Tongue (tissue), 2 donors: Measurements from ENCODE around the gene MYO3B. TPM values are rescaled to one million over a fixed set of nuclear protein-coding genes. Genes with fewer than 3 reads are reported as not detected.
A peak's percentile ranks its signal among the peaks of the same experiment; 100 is the strongest.
"Not testable (repeated sequence)": the region's sequence is repeated elsewhere in the genome, so short reads cannot be mapped to it uniquely, and the experiment has no call there.

Source experiments
- DNase-seq: peaks from one replicate; pipeline ENCODE4 v3.0.0-alpha.2; 2015
- total RNA-seq: library from RNA; depleted of rRNA; stranded (reverse); fragments of >200 nt; gene quantifications from one replicate; pipeline ENCODE4 v1.2.3, GENCODE V29; 2014

Gene MYO3B
- total RNA-seq, 1 donor from 2014 or later: 1.8 TPM

DNA sequence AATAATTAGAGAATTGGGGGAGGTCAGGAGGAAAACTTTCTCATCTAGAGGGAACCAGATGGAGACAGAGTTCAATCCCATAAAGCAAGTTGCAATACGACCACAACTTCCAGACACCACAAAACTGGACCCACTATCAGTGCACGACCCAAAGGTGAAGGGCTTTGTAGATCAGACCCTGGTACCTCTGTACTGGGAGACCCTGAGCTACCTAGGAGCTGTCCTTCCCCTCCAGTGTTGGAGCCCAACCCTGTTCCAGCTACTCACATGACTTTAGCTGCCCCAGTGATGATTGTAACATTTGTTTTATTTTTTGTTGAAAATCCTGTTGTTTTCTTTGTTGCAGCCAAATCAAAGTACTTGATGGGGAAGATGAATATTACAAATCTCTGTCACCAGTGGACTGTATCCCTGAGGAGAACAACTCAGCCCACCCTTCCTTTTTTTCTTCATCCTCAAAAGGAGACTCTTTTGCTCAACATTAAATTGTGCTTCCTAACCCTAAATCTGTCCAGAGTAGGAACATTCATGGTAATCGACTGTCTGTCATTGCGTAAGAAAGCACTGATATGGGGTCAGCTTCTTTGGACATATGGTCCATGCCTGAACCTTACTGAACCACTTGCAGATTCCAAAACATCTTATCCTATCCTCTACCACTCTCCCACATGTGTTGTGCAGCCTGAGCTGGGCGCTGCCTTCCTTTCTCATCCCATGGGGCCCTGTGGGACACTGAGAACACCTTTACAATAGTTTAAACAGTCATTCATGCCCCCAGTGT lies 474.9 kb downstream of the MYO3B start:
- DNase-seq: no peak

DNA sequence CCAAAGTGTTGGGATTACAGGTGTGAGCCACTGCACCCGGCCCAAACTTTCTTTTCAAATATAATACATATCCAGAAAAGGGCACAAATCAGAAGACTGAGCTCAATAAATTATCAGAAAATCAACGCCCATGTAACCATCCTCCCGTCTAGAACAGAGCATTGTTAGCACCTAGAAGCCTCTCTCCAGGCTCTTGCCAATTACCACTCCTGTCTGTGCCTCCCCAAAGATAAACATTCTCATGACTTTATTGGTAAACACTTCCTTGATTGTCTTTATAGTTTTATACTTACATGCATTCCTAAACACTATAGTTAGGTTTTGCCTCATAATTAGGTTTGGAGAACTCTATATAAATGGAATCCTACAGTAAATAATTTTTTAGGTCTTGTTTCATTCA lies 478.7 kb downstream of the MYO3B start:
- DNase-seq: no peak

DNA sequence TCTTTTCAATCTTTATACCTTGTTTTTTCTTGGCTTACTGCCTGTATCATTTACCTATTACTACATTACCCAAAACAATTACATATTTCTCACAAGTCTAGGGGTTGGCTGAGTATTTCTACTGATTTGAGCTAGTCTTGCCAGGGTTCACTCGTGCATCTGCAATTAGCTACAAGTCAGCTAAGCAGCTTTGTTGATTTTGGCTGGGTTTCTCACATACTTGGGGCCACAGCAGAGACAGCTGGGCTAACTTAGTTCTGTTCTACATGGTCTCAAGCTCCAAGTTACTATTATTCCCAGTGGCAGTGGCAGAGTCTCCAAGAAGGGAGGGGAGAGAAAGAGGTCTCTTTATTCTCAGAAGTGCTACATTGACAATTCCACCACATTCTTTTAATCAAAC lies 482.5 kb downstream of the MYO3B start:
- DNase-seq: peak; percentile 83

DNA sequence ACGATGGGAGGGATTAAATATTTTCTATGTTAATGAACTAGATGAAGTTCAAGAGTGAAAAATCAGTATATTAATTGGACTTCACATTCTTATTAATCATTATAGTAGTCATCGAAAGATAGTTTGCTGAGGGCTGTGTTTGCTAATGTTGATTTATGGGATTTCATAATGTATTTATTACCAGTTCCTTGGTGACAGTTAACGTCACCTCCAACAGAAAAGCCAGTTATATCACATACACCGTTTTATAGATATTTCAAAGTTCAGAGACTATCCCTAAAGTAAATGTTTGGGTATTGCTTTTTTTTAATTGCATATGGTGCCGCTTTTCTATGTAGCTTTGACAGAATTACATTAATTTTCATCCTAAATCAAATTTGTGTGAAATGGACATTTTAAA lies 487.8 kb downstream of the MYO3B start:
- DNase-seq: no peak

DNA sequence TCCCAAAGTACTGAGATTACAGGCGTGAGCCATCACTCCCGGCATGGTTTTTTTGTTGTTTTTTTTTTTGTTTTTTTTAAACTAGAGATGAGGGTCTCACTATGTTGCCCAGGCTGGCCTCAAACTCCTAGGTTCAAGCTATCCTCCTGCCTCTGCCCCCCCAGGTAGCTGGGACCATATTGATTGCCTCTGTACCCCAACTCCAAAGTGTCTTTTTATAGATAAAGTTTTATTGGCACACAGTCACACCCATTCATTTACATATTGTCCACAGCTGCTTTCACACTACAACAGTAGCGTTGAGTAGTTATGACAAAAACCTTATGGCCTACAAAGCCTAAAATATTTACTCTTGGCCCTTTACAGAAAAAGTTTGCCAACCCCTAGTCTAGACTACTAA lies 492.0 kb downstream of the MYO3B start:
- no peak for DNase-seq

DNA sequence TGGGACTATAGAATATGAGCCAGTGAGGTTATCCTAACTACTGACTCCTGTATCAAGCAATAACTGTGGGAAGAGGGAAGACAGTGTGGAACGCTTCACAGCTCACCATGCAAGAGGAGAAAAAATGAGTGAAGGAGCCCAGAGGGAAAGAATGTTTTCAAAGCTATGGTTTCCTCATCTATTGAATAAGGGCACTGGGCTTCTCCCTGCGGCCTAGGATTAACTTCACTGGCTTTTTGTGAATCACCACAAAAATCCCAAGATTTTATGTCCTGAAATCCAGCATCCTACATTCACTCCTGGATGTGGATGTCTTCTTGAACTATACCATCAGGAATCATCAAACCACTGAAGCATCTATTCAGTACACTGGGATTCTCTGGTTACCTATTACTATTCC lies 492.7 kb downstream of the MYO3B start:
- no peak for DNase-seq

DNA sequence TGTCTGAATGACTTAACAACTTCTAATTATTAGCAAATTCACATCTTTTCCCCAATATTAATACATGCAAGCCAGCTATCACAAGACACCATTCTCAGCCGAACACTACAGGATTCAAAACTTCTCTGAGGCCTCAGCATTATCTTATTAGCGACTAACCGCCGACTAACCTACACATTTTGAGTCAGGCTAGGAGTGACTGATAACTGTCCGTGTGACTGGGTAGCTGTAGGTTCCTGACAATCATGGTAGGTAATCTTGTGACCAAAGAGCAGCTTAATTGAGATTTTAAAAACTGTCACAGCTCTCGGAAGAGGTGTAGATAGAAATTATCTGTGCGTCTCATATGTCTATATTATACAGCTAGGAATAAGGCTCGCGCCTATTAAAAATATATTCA lies 493.1 kb downstream of the MYO3B start:
- no peak for DNase-seq

DNA sequence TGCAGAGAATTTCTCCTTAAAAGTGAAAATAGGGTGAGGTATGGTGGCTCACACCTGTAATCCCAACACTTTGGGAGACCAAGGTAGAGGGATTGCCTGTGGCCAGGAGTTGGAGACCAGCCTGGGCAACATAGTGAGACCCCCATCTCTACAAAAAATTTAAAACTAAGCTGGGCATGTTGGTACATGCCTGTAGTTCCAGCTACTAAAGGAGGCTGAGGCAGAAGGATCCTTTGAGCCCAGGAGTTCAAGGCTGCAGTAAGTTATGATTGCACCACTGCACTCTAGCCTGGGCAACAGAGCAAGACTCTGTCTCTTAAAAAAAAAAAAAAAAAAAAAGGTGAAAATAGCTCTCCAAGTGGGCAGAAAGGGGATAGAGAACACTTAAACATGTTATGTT lies 496.3 kb downstream of the MYO3B start:
- not testable (repeated sequence) for DNase-seq

DNA sequence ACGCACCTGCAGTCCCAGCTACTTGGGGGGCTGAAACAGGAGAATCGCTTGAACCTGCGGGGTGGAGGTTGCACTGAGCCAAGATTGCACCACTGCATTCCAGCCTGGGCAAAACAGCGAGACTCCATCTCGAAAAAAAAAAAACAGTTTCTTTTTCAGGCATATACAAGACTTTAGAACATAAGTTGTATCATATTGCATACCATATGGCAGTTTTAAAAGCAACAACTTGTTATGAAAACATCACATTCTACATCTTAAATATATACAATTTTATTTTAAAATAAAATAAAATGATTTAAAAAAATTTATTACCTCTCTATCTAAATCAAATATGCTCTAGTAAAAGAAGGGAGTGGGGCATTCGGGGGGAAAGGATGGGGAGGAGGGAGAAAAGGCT lies 497.8 kb downstream of the MYO3B start:
- no peak for DNase-seq

DNA sequence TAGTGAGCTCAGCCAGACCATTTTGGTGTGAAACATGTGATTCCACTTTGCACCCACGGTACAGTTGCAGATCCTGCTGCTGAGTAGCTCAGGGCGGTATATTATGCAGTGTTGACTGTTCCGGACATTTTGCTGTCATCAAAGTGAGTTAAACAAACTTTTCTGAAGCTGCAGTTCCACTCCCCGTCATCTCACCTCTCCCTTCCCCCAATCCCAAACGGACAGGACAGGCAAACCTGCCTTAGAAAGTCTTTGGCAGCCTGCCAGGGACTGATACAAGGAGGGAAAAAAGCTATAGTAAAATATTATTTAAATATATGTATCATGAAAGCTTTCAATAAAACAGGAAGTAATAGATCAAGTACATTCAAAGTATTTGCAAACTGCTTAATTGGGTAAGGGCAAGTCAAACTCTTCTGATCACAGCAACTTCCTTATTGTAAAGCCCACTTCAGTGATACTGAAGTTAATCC lies 501.7 kb downstream of the MYO3B start:
- DNase-seq: peak; percentile 37

DNA sequence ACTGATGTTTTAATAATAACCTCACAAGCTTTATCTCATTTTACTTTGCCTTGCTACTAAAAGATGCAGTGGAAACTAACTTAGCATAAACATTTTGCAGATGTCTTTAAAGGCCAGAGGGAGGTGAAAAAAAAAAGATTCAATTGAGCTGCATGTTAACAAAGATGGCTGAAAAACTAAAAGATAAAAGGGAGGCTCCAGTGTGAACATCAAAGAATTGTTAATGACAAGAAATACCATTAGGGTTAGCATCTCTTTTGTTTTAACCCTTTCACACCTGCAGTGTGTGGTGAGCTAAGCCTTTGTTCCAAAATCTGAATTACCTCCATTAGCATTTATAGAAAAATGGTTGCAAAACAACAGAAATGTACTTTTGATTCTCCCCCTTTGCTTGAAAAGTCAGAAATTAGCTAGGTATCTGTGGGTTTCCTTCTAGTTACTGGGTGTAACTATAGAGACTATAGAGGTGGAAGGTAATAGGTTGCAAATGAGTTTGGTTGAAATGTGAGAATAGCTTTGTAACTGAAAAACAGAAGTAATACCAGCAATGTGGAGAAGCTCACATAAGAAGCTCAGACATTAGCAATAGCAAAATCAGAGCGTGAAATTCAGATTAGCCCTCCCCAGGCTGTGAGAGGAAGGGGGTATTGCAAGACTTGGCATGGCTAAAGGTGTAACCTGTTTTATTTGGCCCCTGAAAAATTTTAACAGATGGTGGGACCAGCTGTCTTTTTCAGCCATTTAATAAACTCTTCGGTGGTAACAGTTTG lies 502.4 kb downstream of the MYO3B start:
- peak; percentile 83 for DNase-seq

DNA sequence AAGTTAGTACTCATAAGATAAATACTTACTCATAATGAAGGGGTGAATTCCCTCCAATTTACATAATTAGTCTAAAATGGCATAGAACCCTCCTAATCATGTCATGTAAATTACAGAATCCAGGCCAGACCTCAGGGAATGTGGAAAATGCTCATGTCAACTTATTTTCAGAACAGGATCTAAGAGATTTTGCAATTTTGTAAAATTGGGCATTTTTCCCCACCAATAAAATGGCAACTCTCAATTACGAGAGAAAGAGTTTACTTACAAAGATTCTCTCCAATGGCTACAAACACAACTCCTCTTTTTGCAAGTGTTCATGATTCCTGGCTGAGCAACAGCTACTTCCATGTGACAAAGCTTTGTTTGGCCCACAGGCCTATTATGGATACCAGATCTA lies 503.4 kb downstream of the MYO3B start:
- peak; percentile 60 for DNase-seq

DNA sequence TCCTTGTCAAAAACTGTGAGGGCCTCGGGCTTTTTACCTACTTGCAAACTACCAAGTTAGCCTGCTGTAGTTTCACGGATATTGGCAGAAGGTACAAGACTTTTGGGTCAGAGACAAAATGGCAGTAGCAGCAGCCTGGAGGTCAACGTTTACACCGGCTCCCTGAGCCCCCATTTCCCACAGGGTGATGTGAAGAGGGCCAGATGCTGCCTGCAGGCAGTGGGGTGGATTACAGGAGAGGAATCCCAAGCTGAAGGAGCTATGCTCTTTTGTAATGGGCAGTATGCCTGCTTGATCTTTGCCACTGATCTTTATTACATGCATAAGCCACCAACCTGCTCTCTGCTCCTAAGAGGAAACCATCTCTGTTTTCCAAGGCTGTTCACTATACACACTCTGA lies 507.6 kb downstream of the MYO3B start:
- no peak for DNase-seq

DNA sequence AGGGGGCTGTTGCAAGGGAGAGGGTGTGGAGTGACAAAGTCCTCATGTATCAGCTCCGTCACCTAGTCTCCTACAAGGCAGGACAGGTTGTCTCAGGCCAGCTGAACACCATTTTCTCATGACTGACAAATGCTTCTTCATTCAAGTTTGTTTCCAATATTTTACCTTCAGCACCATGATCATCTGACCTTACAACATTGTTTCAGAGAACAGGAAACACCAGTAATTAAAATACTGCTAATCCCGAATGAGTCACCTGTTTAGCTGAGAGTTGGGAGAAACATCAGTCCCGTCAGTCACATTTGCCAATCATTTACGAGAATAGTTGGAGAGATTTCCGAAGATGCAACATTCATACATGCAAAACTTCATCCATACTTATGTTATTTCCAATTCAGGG lies 511.5 kb downstream of the MYO3B start:
- DNase-seq: no peak

DNA sequence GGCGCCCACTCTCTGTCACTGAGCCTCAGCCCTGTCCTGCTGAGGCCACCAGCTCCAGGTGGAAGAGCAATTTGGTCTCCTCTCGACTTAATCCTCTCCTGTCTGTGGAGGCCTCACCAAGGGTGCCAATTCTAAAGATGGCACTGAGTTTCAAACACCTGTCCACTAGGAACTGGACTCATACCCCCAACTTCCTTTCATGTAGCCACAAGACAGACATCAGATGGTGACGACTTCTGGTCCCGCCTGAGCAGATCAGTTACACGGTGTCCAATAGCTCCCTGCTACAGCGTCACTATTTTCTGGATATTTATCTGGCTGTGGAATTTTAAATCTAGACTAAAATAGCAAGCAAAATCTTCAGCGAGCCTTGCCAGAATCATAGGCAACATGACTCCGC lies 512.7 kb downstream of the MYO3B start:
- DNase-seq: peak; percentile 64

DNA sequence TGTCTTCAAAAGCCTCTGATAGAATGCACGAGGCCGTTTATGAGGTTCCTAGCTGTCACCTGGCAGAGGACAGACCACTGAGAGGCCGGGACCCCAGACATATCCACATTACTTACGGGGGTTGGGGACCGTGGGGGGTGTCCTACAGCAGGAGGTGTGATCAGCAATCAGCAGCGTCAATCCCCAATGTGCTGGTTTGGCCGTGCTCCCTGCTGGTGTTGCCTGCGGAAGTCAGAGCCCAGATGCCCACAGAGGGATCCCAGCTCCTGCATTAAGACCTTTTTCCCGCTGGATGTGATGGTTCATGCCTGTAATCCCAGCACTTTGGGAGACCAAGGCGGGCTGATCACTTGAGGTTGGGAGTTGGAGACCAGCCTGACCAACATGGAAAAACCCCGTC lies 516.4 kb downstream of the MYO3B start:
- DNase-seq: no peak

DNA sequence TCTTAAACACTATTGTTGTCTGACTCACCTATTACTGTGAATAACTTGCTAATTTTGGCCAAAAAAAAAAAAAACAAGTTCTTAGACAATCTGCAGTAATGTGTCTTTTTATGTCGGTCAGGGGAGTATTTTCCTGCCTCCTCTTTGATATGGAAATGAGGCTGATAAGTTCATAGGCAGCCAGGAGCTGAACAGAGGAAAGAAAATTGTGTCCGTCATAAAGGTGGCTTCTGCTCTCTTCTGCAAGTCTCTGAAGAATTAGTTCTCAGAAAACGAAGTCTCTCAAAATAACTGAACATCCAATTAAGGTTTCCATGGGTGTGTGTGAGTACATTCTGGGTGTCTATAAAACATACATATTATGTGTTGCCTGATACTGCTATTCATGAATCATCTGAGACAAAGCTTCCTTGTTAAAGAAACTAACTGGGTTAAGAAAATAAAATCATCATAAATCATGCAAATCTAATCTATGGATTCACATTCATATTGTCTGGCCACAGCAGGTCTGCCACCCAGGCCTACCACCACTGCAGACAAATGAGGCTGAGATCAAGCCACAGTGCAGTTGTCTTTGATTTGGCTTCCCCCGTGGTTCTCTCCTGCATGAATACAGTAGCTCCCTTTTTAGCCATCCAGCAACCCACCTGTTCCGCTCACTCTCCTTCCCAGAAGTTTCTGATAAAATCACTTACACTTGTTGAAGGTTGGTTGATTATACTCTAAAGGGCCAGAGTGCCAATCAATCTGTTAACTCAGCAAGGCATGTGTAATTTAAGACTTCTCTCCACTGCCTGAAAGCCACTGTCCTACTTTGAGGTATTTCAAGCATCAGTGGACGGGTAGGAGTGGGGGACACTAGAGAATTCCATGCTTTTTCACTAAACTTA lies 517.8 kb downstream of the MYO3B start:
- peak; percentile 56 for DNase-seq

DNA sequence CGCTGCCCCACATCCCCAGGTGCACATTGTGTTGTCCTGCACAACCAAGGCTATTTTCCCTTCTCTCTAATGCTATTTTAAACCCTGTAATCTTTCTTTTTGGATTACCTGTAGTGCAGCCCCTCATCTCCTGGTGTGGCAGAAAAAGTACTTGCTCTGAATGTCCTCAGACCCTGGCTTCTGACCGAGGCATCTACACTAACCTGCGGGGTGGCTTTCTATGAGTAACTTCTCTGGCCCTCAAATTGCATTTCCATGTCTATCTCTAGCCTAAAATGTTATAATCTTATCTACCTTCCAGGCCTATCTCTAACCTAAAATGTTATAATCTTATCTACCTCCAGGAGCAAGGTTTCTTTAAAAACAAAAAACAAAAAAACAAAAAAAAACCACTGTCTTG lies 519.0 kb downstream of the MYO3B start:
- DNase-seq: no peak

DNA sequence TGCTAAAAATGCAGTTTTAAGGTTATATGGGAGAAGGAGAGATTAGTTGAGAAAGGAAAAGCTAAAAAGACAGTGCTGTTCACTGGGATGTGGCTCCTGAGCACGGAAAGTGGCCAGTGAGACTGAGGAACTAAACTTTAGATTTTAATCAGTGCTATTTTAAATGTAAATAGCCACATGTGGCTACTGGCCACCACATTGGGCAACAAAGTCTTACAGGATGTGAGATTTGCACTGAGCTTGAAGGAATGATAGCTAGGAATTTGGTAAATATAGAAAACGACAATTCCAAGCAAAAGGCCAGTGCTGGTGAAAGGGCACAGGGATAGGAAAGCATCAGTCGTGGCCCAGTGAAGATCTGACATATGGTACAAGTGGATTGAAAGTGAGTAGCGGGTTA lies 523.1 kb downstream of the MYO3B start:
- no peak for DNase-seq

DNA sequence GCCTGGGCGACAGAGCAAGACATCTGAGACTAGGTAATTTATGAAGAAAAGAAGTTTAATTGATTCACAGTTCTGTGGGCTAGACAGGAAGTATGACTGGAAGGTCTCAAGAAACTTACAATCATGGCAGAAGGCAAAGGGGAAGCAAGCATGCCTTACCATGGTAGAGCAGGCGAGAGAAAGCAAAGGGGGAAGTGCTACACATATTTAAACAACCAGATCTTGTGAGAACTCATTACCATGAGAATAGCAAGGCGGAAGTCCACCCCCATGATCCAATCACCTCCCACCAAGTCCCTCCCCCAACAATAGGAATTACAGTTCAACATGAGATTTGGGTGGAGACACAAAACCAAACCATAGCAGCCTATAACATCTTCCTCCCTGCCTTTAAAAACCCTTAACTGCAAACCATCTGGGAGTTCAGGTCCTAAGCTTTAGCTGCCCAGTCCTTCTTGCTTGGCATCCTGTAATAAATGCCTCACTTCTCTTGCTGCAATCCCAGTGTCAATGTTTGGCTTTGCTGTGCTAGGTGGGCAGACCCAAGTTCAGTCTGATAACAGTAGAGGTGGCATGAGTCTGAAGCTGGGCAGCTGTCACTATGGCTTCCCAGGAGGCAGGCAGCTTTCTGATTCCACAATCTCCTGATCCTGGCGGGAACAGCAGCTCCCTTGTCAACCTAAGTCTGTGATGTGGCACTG lies 526.0 kb downstream of the MYO3B start:
- no peak for DNase-seq
